Uterus (tissue), 2 donors: Measurements from ENCODE around the gene MTX1.

ENCODE experiments used
- POLR2A ChIP-seq, 2 donors: fragments of 450-650 bp; IDR thresholded peaks; one replicate each; pipeline ENCODE4 v1.6.1; 2016; ENCODE audit warnings: antibody characterized with exemption in 2 of 2, mild to moderate bottlenecking in 1 of 2, moderate library complexity in 1 of 2
- TF ChIP-seq, protein P1 (sequence below), 4 experiments: fragments of 200-600 bp in 2 of 4; fragments of 450-650 bp in 2 of 4; sonication (generic) in 2 of 4; IDR thresholded peaks; one replicate each; pipeline ENCODE4 v1.5.1; 2016 to 2019; ENCODE audit warnings: antibody characterized with exemption in 4 of 4, mild to moderate bottlenecking in 2 of 4, moderate library complexity in 1 of 4

DNA sequence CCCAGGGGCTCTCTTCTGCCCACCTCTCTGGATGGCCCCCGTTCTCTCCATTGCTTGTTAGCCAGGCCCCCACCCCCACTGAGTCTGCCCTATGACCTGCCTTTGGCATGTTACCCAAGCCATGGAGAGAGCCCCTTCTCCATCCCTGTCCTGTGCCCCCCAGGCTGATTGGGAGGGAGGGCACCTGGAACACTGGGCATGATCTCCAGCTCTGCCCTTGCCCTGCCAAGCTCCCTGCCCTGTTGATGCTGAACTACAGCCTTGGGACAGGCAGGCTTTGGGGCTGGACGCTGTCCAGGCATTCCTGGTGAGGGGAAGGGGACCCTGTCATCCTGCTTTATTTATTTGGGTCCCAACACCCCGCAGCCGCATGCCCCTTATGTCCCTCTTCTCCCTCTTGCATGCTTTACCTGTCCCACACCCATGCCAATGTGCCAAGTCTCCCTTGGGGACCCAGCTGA lies 24.1 kb upstream of the MTX1 start:
- no peak for TF ChIP-seq POLR2A (IDR thresholded peaks at IDR 0.05)
- TF ChIP-seq, protein P1, sequence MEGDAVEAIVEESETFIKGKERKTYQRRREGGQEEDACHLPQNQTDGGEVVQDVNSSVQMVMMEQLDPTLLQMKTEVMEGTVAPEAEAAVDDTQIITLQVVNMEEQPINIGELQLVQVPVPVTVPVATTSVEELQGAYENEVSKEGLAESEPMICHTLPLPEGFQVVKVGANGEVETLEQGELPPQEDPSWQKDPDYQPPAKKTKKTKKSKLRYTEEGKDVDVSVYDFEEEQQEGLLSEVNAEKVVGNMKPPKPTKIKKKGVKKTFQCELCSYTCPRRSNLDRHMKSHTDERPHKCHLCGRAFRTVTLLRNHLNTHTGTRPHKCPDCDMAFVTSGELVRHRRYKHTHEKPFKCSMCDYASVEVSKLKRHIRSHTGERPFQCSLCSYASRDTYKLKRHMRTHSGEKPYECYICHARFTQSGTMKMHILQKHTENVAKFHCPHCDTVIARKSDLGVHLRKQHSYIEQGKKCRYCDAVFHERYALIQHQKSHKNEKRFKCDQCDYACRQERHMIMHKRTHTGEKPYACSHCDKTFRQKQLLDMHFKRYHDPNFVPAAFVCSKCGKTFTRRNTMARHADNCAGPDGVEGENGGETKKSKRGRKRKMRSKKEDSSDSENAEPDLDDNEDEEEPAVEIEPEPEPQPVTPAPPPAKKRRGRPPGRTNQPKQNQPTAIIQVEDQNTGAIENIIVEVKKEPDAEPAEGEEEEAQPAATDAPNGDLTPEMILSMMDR (IDR thresholded peaks at IDR 0.05) = no peak
